ENCODE data around the gene TIE1.

The TIE1 gene

DNA sequence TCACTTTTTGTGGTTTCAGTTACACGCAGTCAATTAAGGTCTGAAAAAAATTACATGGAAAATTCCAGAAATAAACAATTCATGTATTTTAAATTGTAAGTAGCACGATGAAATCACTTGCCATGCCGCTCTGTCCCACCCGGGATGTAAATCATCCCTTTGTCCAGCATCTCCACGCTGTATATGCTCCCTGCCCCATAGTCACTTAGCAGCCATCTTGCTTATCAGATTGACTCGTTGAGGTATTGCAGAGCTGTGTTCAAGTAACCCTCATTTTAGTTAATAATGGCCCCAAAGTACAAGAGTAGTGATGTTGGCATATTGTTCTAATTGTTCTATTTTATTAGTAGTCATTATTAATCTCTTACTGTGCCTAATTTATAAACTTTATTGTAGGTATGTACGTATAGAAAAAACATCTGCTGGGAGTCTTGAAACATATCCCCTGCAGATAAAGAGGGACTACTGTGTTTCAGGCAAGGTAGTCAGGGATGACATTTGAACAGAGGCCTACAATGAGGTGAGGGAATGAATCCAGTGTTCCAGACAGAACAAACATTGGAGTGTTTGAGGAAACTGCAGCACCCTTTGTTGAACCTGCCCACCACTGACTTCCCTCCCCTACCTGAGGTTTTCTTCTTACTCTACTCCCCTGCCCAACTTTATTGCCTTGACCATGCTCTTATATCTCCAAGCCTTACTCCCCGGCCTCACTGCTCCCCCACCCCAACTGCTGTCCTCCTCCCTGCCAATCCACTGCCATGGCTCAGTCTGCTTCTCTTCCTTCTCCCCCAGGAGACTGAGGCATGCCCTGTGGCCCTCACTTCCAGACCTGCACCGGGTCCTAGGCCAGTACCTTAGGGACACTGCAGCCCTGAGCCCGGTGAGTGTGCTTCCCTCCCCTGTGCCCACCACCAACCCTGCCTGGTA is 50.9 kb downstream of the TIE1 start:
- no peak for DNase-seq (ENCODE audit: low read depth)
- H3K4me3 ChIP-seq (ENCODE audit: low read depth, low read length): no peak overlapping the region
- TF ChIP-seq, protein P1, sequence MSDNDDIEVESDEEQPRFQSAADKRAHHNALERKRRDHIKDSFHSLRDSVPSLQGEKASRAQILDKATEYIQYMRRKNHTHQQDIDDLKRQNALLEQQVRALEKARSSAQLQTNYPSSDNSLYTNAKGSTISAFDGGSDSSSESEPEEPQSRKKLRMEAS (IDR thresholded peaks at IDR 0.05; ENCODE audit: low read depth, low read length): no peak
- TF ChIP-seq, protein P2, sequence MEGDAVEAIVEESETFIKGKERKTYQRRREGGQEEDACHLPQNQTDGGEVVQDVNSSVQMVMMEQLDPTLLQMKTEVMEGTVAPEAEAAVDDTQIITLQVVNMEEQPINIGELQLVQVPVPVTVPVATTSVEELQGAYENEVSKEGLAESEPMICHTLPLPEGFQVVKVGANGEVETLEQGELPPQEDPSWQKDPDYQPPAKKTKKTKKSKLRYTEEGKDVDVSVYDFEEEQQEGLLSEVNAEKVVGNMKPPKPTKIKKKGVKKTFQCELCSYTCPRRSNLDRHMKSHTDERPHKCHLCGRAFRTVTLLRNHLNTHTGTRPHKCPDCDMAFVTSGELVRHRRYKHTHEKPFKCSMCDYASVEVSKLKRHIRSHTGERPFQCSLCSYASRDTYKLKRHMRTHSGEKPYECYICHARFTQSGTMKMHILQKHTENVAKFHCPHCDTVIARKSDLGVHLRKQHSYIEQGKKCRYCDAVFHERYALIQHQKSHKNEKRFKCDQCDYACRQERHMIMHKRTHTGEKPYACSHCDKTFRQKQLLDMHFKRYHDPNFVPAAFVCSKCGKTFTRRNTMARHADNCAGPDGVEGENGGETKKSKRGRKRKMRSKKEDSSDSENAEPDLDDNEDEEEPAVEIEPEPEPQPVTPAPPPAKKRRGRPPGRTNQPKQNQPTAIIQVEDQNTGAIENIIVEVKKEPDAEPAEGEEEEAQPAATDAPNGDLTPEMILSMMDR (IDR thresholded peaks at IDR 0.05; ENCODE audit: low read depth, low read length): no peak
- no peak for TF ChIP-seq POLR2A (IDR thresholded peaks at IDR 0.05; ENCODE audit: extremely low read depth, insufficient read length)
- no peak for TF ChIP-seq MYC (IDR thresholded peaks at IDR 0.05; ENCODE audit: low read depth, low read length)

DNA sequence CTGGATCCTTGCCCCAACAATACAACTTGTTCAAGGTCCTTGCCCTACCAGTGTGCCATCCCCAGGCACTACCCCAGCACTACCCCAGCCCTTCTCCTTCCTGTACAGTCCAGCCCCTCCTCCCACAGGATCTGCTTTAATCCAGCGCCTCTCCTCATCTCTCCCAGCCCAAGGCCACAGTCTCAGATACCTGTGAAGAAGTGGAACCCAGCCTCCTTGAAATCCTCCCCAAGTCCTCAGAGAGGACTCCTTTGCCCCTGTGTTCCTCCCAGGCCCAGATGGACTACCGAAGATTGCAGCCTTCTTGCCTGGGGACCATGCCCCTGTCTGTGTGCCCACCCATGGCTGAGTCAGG is 51.5 kb downstream of the TIE1 start:
- TF ChIP-seq MYC (IDR thresholded peaks at IDR 0.05; ENCODE audit: low read depth, low read length) (no peak), POLR2A (IDR thresholded peaks at IDR 0.05; ENCODE audit: extremely low read depth, insufficient read length) (no peak)
- TF ChIP-seq, protein P1 (IDR thresholded peaks at IDR 0.05; ENCODE audit: low read depth, low read length): no peak
- TF ChIP-seq, protein P2 (IDR thresholded peaks at IDR 0.05; ENCODE audit: low read depth, low read length): no peak
- no peak overlapping the region for H3K4me3 ChIP-seq (ENCODE audit: low read depth, low read length)

DNA sequence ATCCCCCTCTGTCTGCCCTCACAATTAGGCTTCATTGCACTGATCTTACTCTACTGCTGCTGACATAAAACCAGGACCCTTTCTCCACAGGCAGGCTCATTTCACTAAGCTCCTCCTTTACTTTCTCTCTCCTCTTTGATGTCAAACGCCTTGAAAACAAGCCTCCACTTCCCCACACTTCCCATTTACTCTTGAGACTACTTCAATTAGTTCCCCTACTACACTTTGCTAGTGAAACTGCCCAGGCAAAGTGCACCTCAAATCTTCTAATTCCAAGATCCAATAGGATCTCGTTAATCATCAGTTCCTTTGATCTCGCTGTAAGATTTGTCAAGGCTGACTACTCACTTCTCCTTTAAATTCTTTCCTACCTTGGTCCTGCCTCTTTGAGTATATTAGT is 52.1 kb downstream of the TIE1 start:
- DNase-seq (ENCODE audit: low read depth): no peak
- H3K4me3 ChIP-seq (ENCODE audit: low read depth, low read length): no peak overlapping the region
- no peak for TF ChIP-seq POLR2A (IDR thresholded peaks at IDR 0.05; ENCODE audit: extremely low read depth, insufficient read length)

More for the DNA sequence above, 51.5 kb downstream of the TIE1 start:
- DNase-seq (ENCODE audit: low read depth): no peak

DNA sequence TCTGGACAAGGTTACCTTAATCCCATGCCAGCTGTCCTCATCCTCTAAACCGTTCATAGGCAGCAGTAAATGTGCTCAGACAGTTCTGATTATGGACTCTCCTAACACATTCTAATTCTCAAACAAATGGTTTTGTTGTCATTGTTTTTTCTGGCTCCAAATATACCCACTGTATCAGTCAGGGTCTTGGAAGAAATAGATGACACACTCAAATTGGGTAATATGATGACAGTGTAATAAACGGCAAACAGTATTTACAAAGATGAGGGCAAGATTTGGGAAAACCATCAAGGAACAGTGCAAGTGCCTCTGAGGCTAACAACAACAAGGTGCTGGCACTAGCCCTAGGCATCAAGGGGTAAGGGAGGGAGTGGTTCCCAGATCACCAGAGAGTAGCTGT is 53.7 kb downstream of the TIE1 start:
- DNase-seq (ENCODE audit: low read depth): no peak
- TF ChIP-seq POLR2A (IDR thresholded peaks at IDR 0.05; ENCODE audit: extremely low read depth, insufficient read length): no peak
- TF ChIP-seq, protein P2 (IDR thresholded peaks at IDR 0.05; ENCODE audit: low read depth, low read length): no peak
- no peak for TF ChIP-seq MYC (IDR thresholded peaks at IDR 0.05; ENCODE audit: low read depth, low read length)
- TF ChIP-seq, protein P1 (IDR thresholded peaks at IDR 0.05; ENCODE audit: low read depth, low read length): no peak
- H3K4me3 ChIP-seq (ENCODE audit: low read depth, low read length): no peak overlapping the region

DNA sequence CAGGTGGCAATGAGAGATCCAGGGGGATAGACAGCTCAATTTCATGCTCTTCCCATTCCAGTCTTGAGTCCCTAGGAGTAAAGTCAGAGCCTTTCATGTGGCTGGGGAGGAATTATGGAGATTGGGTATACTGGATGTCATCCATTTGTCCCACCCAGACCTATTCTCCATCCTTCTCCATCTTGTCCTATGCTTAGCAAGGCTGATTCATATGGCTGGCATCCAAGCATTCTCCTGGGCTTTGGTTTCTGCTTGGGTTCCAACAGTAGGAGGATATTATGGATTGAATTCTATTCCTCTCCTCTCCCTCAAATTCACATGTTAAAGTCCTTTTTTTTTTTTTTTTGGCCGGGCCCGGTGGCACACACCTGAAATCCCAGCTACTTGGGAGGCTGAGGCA is 54.2 kb downstream of the TIE1 start:
- TF ChIP-seq, protein P2 (IDR thresholded peaks at IDR 0.05; ENCODE audit: low read depth, low read length): no peak
- TF ChIP-seq MYC (IDR thresholded peaks at IDR 0.05; ENCODE audit: low read depth, low read length): no peak
- TF ChIP-seq, protein P1 (IDR thresholded peaks at IDR 0.05; ENCODE audit: low read depth, low read length): no peak
- no peak for TF ChIP-seq POLR2A (IDR thresholded peaks at IDR 0.05; ENCODE audit: extremely low read depth, insufficient read length)
- no peak for DNase-seq (ENCODE audit: low read depth)

DNA sequence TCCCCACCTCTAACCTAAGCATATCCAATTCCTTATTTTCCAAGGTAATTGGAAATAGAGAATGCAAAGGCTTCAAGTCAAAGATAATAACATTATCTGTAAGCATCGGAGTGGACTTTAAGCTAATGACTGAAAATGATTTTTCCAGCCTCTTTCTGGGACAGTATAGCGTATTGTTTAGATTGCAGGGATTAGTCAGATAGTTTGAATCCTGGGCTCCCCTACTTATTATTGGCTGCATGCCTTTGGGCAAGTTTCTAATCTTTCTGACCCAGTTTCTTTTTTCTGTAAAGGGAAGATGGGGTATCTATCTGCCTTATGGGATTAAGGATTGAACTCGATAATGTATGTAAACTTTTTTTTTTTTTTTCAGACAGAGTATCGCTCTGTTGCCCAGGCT is 56.5 kb downstream of the TIE1 start:
- TF ChIP-seq, protein P1 (IDR thresholded peaks at IDR 0.05; ENCODE audit: low read depth, low read length): no peak
- no peak for DNase-seq (ENCODE audit: low read depth)
- H3K4me3 ChIP-seq (ENCODE audit: low read depth, low read length): no peak overlapping the region

More for the DNA sequence above, 54.2 kb downstream of the TIE1 start:
- no peak overlapping the region for H3K4me3 ChIP-seq (ENCODE audit: low read depth, low read length)

Data from NB4 (cell line).